Activated T-helper 2 cell treated with anti-CD3 and anti-CD28 coated beads, Interferon-gamma antibody, Interleukin-2, Interleukin-4, amounts not matched to agents 10 μg/mL and 5 μg/mL and 100 μg/mL, durations not matched to agents 14 hours and 24 hours and 36 hours (primary cell): Measurements from ENCODE around the gene NEMP2. TPM values are rescaled to one million over a fixed set of nuclear protein-coding genes. Genes with fewer than 3 reads are reported as not detected.
"Not testable (repeated sequence)": the region's sequence is repeated elsewhere in the genome, so short reads cannot be mapped to it uniquely, and the experiment has no call there.

ENCODE experiments used
- DNase-seq: peaks from one replicate; pipeline ENCODE4 v3.0.0; 2021; ENCODE audit warnings: low spot score
- H3K27ac Mint-ChIP-seq: one replicate; pipeline ENCODE4 v1.8.0; 2021; ENCODE audit warnings: mixed read lengths
- H3K27me3 Mint-ChIP-seq: one replicate; pipeline ENCODE4 v1.8.0; 2021; ENCODE audit warnings: low read depth, mixed read lengths
- H3K36me3 Mint-ChIP-seq: one replicate; pipeline ENCODE4 v1.8.0; 2021; ENCODE audit warnings: low read depth, mixed read lengths
- H3K4me1 Mint-ChIP-seq: one replicate; pipeline ENCODE4 v1.8.0; 2021; ENCODE audit warnings: low read depth, mixed read lengths
- H3K4me3 Mint-ChIP-seq: one replicate; pipeline ENCODE4 v1.8.0; 2021; ENCODE audit warnings: low read depth, mild to moderate bottlenecking, moderate library complexity, mixed read lengths
- H3K9me3 Mint-ChIP-seq: one replicate; pipeline ENCODE4 v1.8.0; 2021; ENCODE audit warnings: mixed read lengths
- intact Hi-C: fragments of 100-400 bp; cut with micrococcal nuclease; formaldehyde crosslinking; loops from one replicate; pipeline ENCODE4 v1.15.1; 2023
- total RNA-seq: library from RNA; stranded (reverse); gene quantifications from 2 replicates; pipeline ENCODE4 v1.2.3, GENCODE V29; 2022

The NEMP2 gene
- total RNA-seq, 1 donor from 2014 or later, result 15.2 TPM

GRCh38 chr2:190511104-190511503, 23.4 kb downstream of the NEMP2 start:
- Mint-ChIP-seq H3K4me3 (no peak overlapping the region), H3K27ac (no peak overlapping the region), H3K36me3 (peaks cover 56% of the 10 kb centered on the region), H3K4me1 (peaks cover 16% of the 10 kb centered on the region), H3K27me3 (no peaks in the 10 kb centered on the region), H3K9me3 (no peaks in the 10 kb centered on the region)
- intact Hi-C loops, result loop anchor here (5.0 kb wide), 1 partner anchor 129 kb away; no protein-coding TSS in a partner anchor
- no peak for DNase-seq

- peaks cover 60% of the 10 kb centered on the region for H3K36me3 Mint-ChIP-seq
Measured at GRCh38 chr2:190509895-190510294, 24.6 kb downstream of the NEMP2 start.

GRCh38 chr2:190507135-190507534, 27.4 kb downstream of the NEMP2 start:
- Mint-ChIP-seq H3K4me1 (peaks cover 7% of the 10 kb centered on the region), H3K27me3 (no peaks in the 10 kb centered on the region), H3K4me3 (no peak overlapping the region), H3K36me3 (peaks cover 64% of the 10 kb centered on the region), H3K9me3 (no peaks in the 10 kb centered on the region), H3K27ac (no peak overlapping the region)
- DNase-seq, result no peak
- intact Hi-C loops, result no loop called here

More at GRCh38 chr2:190509895-190510294, 24.6 kb downstream of the NEMP2 start:
- H3K4me1 Mint-ChIP-seq, H3K27me3 Mint-ChIP-seq, H3K4me3 Mint-ChIP-seq, DNase-seq, H3K27ac Mint-ChIP-seq, H3K9me3 Mint-ChIP-seq: not testable (repeated sequence)
- intact Hi-C loops, result loop anchor here (5.0 kb wide), 1 partner anchor 128 kb away; no protein-coding TSS in a partner anchor

- no peaks in the 10 kb centered on the region for H3K27me3 Mint-ChIP-seq
- no peak for DNase-seq
- H3K36me3 Mint-ChIP-seq, result peaks cover 64% of the 10 kb centered on the region
- intact Hi-C loops, result no loop called here
- no peaks in the 10 kb centered on the region for H3K9me3 Mint-ChIP-seq
- H3K4me3 Mint-ChIP-seq, result no peak overlapping the region
- no peak overlapping the region for H3K27ac Mint-ChIP-seq
- peaks cover 7% of the 10 kb centered on the region for H3K4me1 Mint-ChIP-seq
Measured at GRCh38 chr2:190506666-190507065, 27.9 kb downstream of the NEMP2 start.

GRCh38 chr2:190505696-190506095, 28.8 kb downstream of the NEMP2 start:
- Mint-ChIP-seq H3K27me3 (no peaks in the 10 kb centered on the region), H3K4me3 (no peak overlapping the region), H3K9me3 (no peaks in the 10 kb centered on the region), H3K27ac (no peak overlapping the region), H3K4me1 (peaks cover 9% of the 10 kb centered on the region), H3K36me3 (peaks cover 65% of the 10 kb centered on the region)
- intact Hi-C loops, result no loop called here
- DNase-seq, result no peak

GRCh38 chr2:190504912-190505311, 29.6 kb downstream of the NEMP2 start:
- no peak overlapping the region for H3K27ac Mint-ChIP-seq
- H3K4me3 Mint-ChIP-seq, result no peak overlapping the region
- no peaks in the 10 kb centered on the region for H3K9me3 Mint-ChIP-seq
- no peaks in the 10 kb centered on the region for H3K27me3 Mint-ChIP-seq
- DNase-seq, result no peak
- H3K4me1 Mint-ChIP-seq, result peaks cover 9% of the 10 kb centered on the region
- intact Hi-C loops, result no loop called here
- H3K36me3 Mint-ChIP-seq, result peaks cover 65% of the 10 kb centered on the region

GRCh38 chr2:190503088-190503487, 31.4 kb downstream of the NEMP2 start:
- no peaks in the 10 kb centered on the region for H3K9me3 Mint-ChIP-seq
- H3K4me3 Mint-ChIP-seq, result no peak overlapping the region
- peaks cover 9% of the 10 kb centered on the region for H3K4me1 Mint-ChIP-seq
- DNase-seq, result no peak
- H3K27me3 Mint-ChIP-seq, result no peaks in the 10 kb centered on the region
- intact Hi-C loops, result no loop called here
- no peak overlapping the region for H3K27ac Mint-ChIP-seq
- peaks cover 72% of the 10 kb centered on the region for H3K36me3 Mint-ChIP-seq

GRCh38 chr2:190501702-190502407, 32.7 kb downstream of the NEMP2 start:
- no peaks in the 10 kb centered on the region for H3K27me3 Mint-ChIP-seq
- intact Hi-C loops, result no loop called here
- H3K4me3 Mint-ChIP-seq, result no peak overlapping the region
- peaks cover 10% of the 10 kb centered on the region for H3K4me1 Mint-ChIP-seq
- H3K9me3 Mint-ChIP-seq, result no peaks in the 10 kb centered on the region
- peaks cover 74% of the 10 kb centered on the region for H3K36me3 Mint-ChIP-seq
- no peak for DNase-seq
- H3K27ac Mint-ChIP-seq, result no peak overlapping the region

- no peaks in the 10 kb centered on the region for H3K9me3 Mint-ChIP-seq
- peaks cover 73% of the 10 kb centered on the region for H3K36me3 Mint-ChIP-seq
- intact Hi-C loops, result no loop called here
- peaks cover 5% of the 10 kb centered on the region for H3K4me1 Mint-ChIP-seq
- H3K27ac Mint-ChIP-seq, result no peak overlapping the region
- DNase-seq, result no peak
- no peak overlapping the region for H3K4me3 Mint-ChIP-seq
- H3K27me3 Mint-ChIP-seq, result no peaks in the 10 kb centered on the region
Measured at GRCh38 chr2:190501231-190501630, 33.3 kb downstream of the NEMP2 start.

GRCh38 chr2:190500054-190500502, 34.4 kb downstream of the NEMP2 start:
- no peak for DNase-seq
- intact Hi-C loops, result no loop called here
- H3K27me3 Mint-ChIP-seq, result no peaks in the 10 kb centered on the region
- no peak overlapping the region for H3K4me3 Mint-ChIP-seq
- H3K4me1 Mint-ChIP-seq, result peaks cover 10% of the 10 kb centered on the region
- H3K36me3 Mint-ChIP-seq, result peaks cover 73% of the 10 kb centered on the region
- H3K9me3 Mint-ChIP-seq, result no peaks in the 10 kb centered on the region
- H3K27ac Mint-ChIP-seq, result no peak overlapping the region

- Mint-ChIP-seq H3K27ac (no peak overlapping the region), H3K4me1 (peaks cover 18% of the 10 kb centered on the region), H3K9me3 (no peaks in the 10 kb centered on the region), H3K27me3 (no peaks in the 10 kb centered on the region), H3K36me3 (peaks cover 76% of the 10 kb centered on the region), H3K4me3 (no peak overlapping the region)
- intact Hi-C loops, result no loop called here
- no peak for DNase-seq
Measured at GRCh38 chr2:190499273-190499672, 35.2 kb downstream of the NEMP2 start.

GRCh38 chr2:190497428-190497827, 37.1 kb downstream of the NEMP2 start:
- no peak overlapping the region for H3K4me3 Mint-ChIP-seq
- no peaks in the 10 kb centered on the region for H3K27me3 Mint-ChIP-seq
- H3K4me1 Mint-ChIP-seq, result peaks cover 29% of the 10 kb centered on the region
- H3K36me3 Mint-ChIP-seq, result peaks cover 77% of the 10 kb centered on the region
- intact Hi-C loops, result no loop called here
- H3K9me3 Mint-ChIP-seq, result peaks cover 18% of the 10 kb centered on the region
- DNase-seq, result no peak
- H3K27ac Mint-ChIP-seq, result no peak overlapping the region

GRCh38 chr2:190494600-190495227, 39.8 kb downstream of the NEMP2 start:
- H3K4me1 Mint-ChIP-seq, result peaks cover 28% of the 10 kb centered on the region
- H3K27me3 Mint-ChIP-seq, intact Hi-C loops, H3K4me3 Mint-ChIP-seq, H3K27ac Mint-ChIP-seq, DNase-seq: not testable (repeated sequence)
- H3K9me3 Mint-ChIP-seq, result peaks cover 29% of the 10 kb centered on the region
- peaks cover 86% of the 10 kb centered on the region for H3K36me3 Mint-ChIP-seq
